WTC11 (cell line): ENCODE results near the gene VKORC1. TPM values are rescaled to one million over a fixed set of nuclear protein-coding genes. Genes with fewer than 3 reads are reported as not detected.

Experiments used
- ATAC-seq: fragments of 200-7000 bp; cut with Tn5 transposase; 2 replicates; pipeline ENCODE4 v1.10.0; 2021; ENCODE audit warnings: mild to moderate bottlenecking, moderate library complexity
- CTCF ChIA-PET: fragments of 300-600 bp; sonication (Branson Sonifier 250); formaldehyde crosslinking; loops from one replicate; lab custom pipeline; 2021; ENCODE audit warnings: antibody characterized with exemption; lab: Charles Lee
- POLR2A ChIA-PET: fragments of 350-600 bp; sonication (Branson Sonifier 250); formaldehyde crosslinking; loops from one replicate; lab custom pipeline; 2021; ENCODE audit warnings: antibody characterized with exemption; lab: Charles Lee
- DNase-seq: peaks from one replicate; pipeline ENCODE4 v3.0.0; 2021; ENCODE audit warnings: low spot score
- H3K27ac Mint-ChIP-seq: 2 replicates; pipeline ENCODE4 v1.8.0; 2021; ENCODE audit warnings: mixed read lengths
- H3K27me3 Mint-ChIP-seq: 2 replicates; pipeline ENCODE4 v1.8.0; 2021; ENCODE audit warnings: low read depth, mild to moderate bottlenecking, moderate library complexity, mixed read lengths
- H3K36me3 Mint-ChIP-seq: 2 replicates; pipeline ENCODE4 v1.8.0; 2021; ENCODE audit warnings: mixed read lengths
- H3K4me1 Mint-ChIP-seq: 2 replicates; pipeline ENCODE4 v1.8.0; 2022; ENCODE audit warnings: mixed read lengths
- H3K4me3 Mint-ChIP-seq: 2 replicates; pipeline ENCODE4 v1.8.0; 2021; ENCODE audit warnings: mild to moderate bottlenecking, moderate library complexity, mixed read lengths
- H3K9me3 Mint-ChIP-seq: 2 replicates; pipeline ENCODE4 v1.8.0; 2021; ENCODE audit warnings: mixed read lengths
- ATF6 ChIP-seq: sonication (generic); formaldehyde crosslinking; IDR thresholded peaks from 2 replicates; pipeline ENCODE4 v1.8.1; 2023; ENCODE audit warnings: mild to moderate bottlenecking, missing genetic modification reagents
- FOXK1 ChIP-seq: sonication (generic); formaldehyde crosslinking; IDR thresholded peaks from 2 replicates; pipeline ENCODE4 v1.8.0; 2022; ENCODE audit warnings: mild to moderate bottlenecking, moderate library complexity, missing genetic modification reagents
- HMGA2 ChIP-seq: fragments of 250-450 bp; sonication (Bioruptor Pico); IDR thresholded peaks from 2 replicates; pipeline ENCODE4 v1.4.0; 2021; ENCODE audit warnings: mild to moderate bottlenecking, moderate library complexity
- HMGXB4 ChIP-seq: sonication (generic); formaldehyde crosslinking; IDR thresholded peaks from 2 replicates; pipeline ENCODE4 v1.8.1; 2023; ENCODE audit warnings: mild to moderate bottlenecking, moderate library complexity, missing genetic modification reagents
- IRF1 ChIP-seq: sonication (generic); formaldehyde crosslinking; IDR thresholded peaks from 2 replicates; pipeline ENCODE4 v1.8.0; 2023; ENCODE audit warnings: missing genetic modification reagents
- JAZF1 ChIP-seq: fragments of 250-450 bp; sonication (Bioruptor Pico); IDR thresholded peaks from 2 replicates; pipeline ENCODE4 v1.9.0; 2021; ENCODE audit warnings: moderate library complexity, mild to moderate bottlenecking, inconsistent platforms
- JUN ChIP-seq: sonication (generic); formaldehyde crosslinking; IDR thresholded peaks from 2 replicates; pipeline ENCODE4 v1.8.0; 2023; ENCODE audit warnings: mild to moderate bottlenecking, missing genetic modification reagents
- MXD4 ChIP-seq: fragments of 250-450 bp; sonication (Bioruptor Pico); IDR thresholded peaks from 2 replicates; pipeline ENCODE4 v1.8.0; 2021; ENCODE audit warnings: mild to moderate bottlenecking, moderate library complexity, borderline replicate concordance
- NR2C2 ChIP-seq: sonication (generic); formaldehyde crosslinking; IDR thresholded peaks from 2 replicates; pipeline ENCODE4 v1.8.0; 2022; ENCODE audit warnings: mild to moderate bottlenecking, missing genetic modification reagents
- OVOL2 ChIP-seq: fragments of 250-450 bp; sonication (Bioruptor Pico); IDR thresholded peaks from 2 replicates; pipeline ENCODE4 v1.9.0; 2021; ENCODE audit warnings: mild to moderate bottlenecking, borderline replicate concordance
- PRDM15 ChIP-seq: sonication (generic); formaldehyde crosslinking; IDR thresholded peaks from 2 replicates; pipeline ENCODE4 v1.8.0; 2022; ENCODE audit warnings: missing genetic modification reagents
- SP1 ChIP-seq: sonication (generic); formaldehyde crosslinking; conservative IDR thresholded peaks from 2 replicates; pipeline ENCODE4 v1.8.1; 2022; ENCODE audit warnings: missing genetic modification reagents
- ZMAT4 ChIP-seq: fragments of 250-450 bp; sonication (Bioruptor Pico); IDR thresholded peaks from 2 replicates; pipeline ENCODE4 v1.9.0; 2021; ENCODE audit warnings: mild to moderate bottlenecking
- ZNF232 ChIP-seq: sonication (generic); formaldehyde crosslinking; IDR thresholded peaks from 2 replicates; pipeline ENCODE4 v1.8.0; 2022; ENCODE audit warnings: mild to moderate bottlenecking, missing genetic modification reagents
- ZNF263 ChIP-seq: sonication (generic); formaldehyde crosslinking; IDR thresholded peaks from 2 replicates; pipeline ENCODE4 v1.8.1; 2022; ENCODE audit warnings: low read depth, mild to moderate bottlenecking, moderate library complexity, missing genetic modification reagents
- ZNF423 ChIP-seq: fragments of 250-450 bp; sonication (Bioruptor Pico); IDR thresholded peaks from 2 replicates; pipeline ENCODE4 v2.1.2; 2022; ENCODE audit warnings: mild to moderate bottlenecking, moderate library complexity
- ZNF425 ChIP-seq: fragments of 250-450 bp; sonication (Bioruptor Pico); conservative IDR thresholded peaks from 2 replicates; pipeline ENCODE4 v1.9.0; 2021; ENCODE audit warnings: mild to moderate bottlenecking
- ZSCAN18 ChIP-seq: fragments of 250-450 bp; sonication (Bioruptor Pico); IDR thresholded peaks from 2 replicates; pipeline ENCODE4 v2.1.2; 2022; ENCODE audit warnings: mild to moderate bottlenecking, moderate library complexity
- total RNA-seq: library from RNA; stranded (reverse); gene quantifications from 3 replicates; pipeline ENCODE4 v1.2.3, GENCODE V29; 2021

VKORC1 gene
- total RNA-seq, 1 experiment from 2014 or later: 85.7 TPM

- Mint-ChIP-seq H3K9me3 (no peaks in the 10 kb centered on the region), H3K27ac (peak overlapping the region; percentile 98; the same call in 1 of the 2 replicates), H3K4me1 (peaks cover 56% of the 10 kb centered on the region), H3K4me3 (peak overlapping the region; percentile 87), H3K27me3 (no peaks in the 10 kb centered on the region), H3K36me3 (peaks cover 27% of the 10 kb centered on the region)
- ChIA-PET CTCF (interaction anchor here (2.9 kb wide), 1 partner anchor 10 kb away, joined by 16 read pairs; no protein-coding TSS in a partner anchor), POLR2A (interaction anchor here (1.0 kb wide), 1 partner anchor 16 kb away, joined by 3 read pairs; the partner anchor contains the start of gene KAT8)
- DNase-seq (no peak), ATAC-seq (no peak)
- TF ChIP-seq OVOL2 (CRISPR knock-in tag): no peak
- no peak for TF ChIP-seq ATF6 (CRISPR knock-in tag)
- no peak for TF ChIP-seq PRDM15
- TF ChIP-seq JUN (CRISPR knock-in tag): no peak
- TF ChIP-seq ZNF232: no peak
- no peak for TF ChIP-seq NR2C2 (CRISPR knock-in tag)
- no peak for TF ChIP-seq HMGA2
- TF ChIP-seq IRF1 (CRISPR knock-in tag): no peak
- TF ChIP-seq ZNF263 (CRISPR knock-in tag): no peak
- no peak for TF ChIP-seq ZMAT4
- no peak for TF ChIP-seq FOXK1
- no peak for TF ChIP-seq ZNF423 (CRISPR knock-in tag)
- TF ChIP-seq ZNF425 (CRISPR knock-in tag): no peak
- no peak for TF ChIP-seq SP1 (CRISPR knock-in tag)
- TF ChIP-seq ZSCAN18 (CRISPR knock-in tag): no peak
- TF ChIP-seq HMGXB4: no peak
- TF ChIP-seq MXD4 (CRISPR knock-in tag): no peak
- no peak for TF ChIP-seq JAZF1 (CRISPR knock-in tag)
Measured at GRCh38 chr16:31133046-31133501, 38.5 kb upstream of the VKORC1 start.
